ENCODE data around the gene SORCS1. TPM values are rescaled to one million over a fixed set of nuclear protein-coding genes. Genes with fewer than 3 reads are reported as not detected.
A peak's percentile ranks its signal among the peaks of the same experiment; 100 is the strongest.

SORCS1 gene
- total RNA-seq, 2 donors from 2014 or later = 0.23 to 14.4 TPM

DNA sequence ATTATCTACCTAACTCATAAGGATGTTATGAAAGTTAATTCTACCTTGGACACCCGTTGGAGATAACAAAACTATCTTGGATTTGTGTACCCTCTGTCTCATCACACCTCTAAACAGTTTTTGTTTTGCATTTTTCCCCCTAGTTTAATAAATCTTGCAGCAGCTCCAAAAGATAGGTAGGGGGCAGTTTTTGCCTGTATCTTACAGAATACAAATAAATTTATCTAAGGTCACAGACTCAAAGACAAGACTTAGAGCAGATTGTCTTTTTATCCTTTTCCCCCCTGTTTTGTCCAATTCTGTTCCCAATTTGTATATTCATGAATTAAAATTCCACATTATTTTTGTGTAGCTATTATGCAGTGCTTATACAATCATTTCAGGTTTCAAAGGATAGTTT, 5.0 kb upstream of the SORCS1 start:
- Histone ChIP-seq H3K27ac (no peak overlapping the region), H3K36me3 (no peaks in the 10 kb centered on the region), H3K4me1 (replicated peaks) (no peaks in the 10 kb centered on the region), H3K9me3 (no peaks in the 10 kb centered on the region), H3K4me3 (no peak overlapping the region), H3K27me3 (replicated peaks; ENCODE audit: insufficient read depth) (peaks cover 3% of the 10 kb centered on the region)
- intact Hi-C loops (cut with DNase I) = no loop called here
- TF ChIP-seq POLR2AphosphoS5 (IDR thresholded peaks at IDR 0.05) = no peak
- TF ChIP-seq, protein P1, sequence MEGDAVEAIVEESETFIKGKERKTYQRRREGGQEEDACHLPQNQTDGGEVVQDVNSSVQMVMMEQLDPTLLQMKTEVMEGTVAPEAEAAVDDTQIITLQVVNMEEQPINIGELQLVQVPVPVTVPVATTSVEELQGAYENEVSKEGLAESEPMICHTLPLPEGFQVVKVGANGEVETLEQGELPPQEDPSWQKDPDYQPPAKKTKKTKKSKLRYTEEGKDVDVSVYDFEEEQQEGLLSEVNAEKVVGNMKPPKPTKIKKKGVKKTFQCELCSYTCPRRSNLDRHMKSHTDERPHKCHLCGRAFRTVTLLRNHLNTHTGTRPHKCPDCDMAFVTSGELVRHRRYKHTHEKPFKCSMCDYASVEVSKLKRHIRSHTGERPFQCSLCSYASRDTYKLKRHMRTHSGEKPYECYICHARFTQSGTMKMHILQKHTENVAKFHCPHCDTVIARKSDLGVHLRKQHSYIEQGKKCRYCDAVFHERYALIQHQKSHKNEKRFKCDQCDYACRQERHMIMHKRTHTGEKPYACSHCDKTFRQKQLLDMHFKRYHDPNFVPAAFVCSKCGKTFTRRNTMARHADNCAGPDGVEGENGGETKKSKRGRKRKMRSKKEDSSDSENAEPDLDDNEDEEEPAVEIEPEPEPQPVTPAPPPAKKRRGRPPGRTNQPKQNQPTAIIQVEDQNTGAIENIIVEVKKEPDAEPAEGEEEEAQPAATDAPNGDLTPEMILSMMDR (IDR thresholded peaks at IDR 0.05) = no peak
- TF ChIP-seq POLR2A (IDR thresholded peaks at IDR 0.05) = no peak
- WGBS = 57% methylated on average over 1 of the region's 1 CpG
- DNase-seq (ENCODE audit: low spot score) = no peak

DNA sequence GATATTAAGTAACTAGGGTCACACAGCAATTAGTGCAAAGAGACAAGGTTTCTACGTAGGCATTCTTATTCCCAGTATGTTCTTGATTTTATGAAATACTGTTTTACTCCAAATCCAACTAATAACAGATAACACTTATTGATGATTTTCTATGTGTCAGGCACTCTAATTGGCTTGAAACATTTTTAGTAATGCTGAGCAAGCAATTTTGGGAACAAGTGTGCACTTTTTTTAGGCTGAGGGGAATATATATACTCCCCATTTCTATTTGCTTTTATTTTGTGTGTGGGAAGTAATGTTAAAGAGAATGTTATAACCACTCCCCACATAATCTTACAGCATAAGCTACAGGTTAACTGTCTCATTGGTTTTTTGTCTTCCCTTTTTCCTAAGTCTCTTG, 4.2 kb upstream of the SORCS1 start:
- TF ChIP-seq POLR2A (IDR thresholded peaks at IDR 0.05) = no peak
- no peak for TF ChIP-seq POLR2AphosphoS5 (IDR thresholded peaks at IDR 0.05)
- TF ChIP-seq, protein P1 (IDR thresholded peaks at IDR 0.05) = no peak
- no peak overlapping the region for H3K4me3 ChIP-seq
- no peaks in the 10 kb centered on the region for H3K4me1 ChIP-seq (replicated peaks)
- 92% methylated on average over 1 of the region's 1 CpG for WGBS
- no peaks in the 10 kb centered on the region for H3K9me3 ChIP-seq
- no peak overlapping the region for H3K27ac ChIP-seq
- H3K36me3 ChIP-seq = no peaks in the 10 kb centered on the region
- intact Hi-C loops (cut with DNase I) = no loop called here
- H3K27me3 ChIP-seq (replicated peaks; ENCODE audit: insufficient read depth) = peaks cover 10% of the 10 kb centered on the region
- no peak for DNase-seq (ENCODE audit: low spot score)

DNA sequence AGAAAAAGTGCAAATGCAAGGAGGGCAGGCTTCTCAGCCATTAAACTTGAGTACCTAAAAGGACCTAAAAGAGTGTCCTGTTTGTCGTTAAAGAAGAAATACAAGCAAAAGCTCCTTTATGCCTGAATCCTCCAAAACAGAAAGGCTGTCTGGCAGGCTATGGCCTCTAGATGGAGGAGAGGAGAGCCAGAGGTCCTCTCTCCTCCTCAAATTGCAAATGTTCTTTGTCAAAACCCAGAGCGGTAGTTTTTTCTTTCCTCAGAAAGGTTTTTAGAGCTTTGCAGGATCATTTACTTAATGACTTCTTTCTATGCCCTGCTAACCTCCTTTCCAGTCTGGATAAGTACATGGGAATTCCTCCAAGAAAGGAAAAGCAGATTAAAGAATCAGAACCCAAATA, 1.9 kb upstream of the SORCS1 start:
- Histone ChIP-seq H3K9me3 (no peaks in the 10 kb centered on the region), H3K27ac (no peak overlapping the region), H3K4me1 (replicated peaks) (no peaks in the 10 kb centered on the region), H3K36me3 (no peaks in the 10 kb centered on the region), H3K27me3 (replicated peaks; ENCODE audit: insufficient read depth) (peaks cover 11% of the 10 kb centered on the region), H3K4me3 (no peak overlapping the region)
- 36% methylated on average over 2 of the region's 2 CpGs for WGBS
- intact Hi-C loops (cut with DNase I) = no loop called here
- no peak for DNase-seq (ENCODE audit: low spot score)
- TF ChIP-seq POLR2A (IDR thresholded peaks at IDR 0.05) (no peak), POLR2AphosphoS5 (IDR thresholded peaks at IDR 0.05) (no peak)
- TF ChIP-seq, protein P1 (IDR thresholded peaks at IDR 0.05) = no peak

DNA sequence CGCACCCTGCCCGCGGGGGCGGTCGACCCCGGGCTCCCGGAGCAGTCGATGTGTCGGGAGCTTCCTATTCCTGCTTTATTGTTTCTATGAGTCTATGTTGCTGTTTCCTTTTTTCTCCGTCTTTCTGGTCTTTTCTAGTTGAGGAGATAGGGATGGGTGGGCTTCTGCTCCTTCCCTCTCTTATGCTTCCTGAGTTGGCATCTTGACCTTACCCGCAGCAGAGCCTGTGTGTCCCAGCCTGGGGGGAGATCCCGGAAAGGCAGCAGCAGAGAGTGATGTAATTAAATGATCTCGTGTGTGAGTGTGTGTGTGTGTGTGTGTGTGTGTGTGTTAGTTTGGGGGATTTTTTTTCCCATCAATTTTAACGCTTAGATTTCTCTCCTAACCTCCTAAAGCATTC, 486 bp upstream of the SORCS1 start:
- 3% methylated on average over 14 of the region's 14 CpGs for WGBS
- H3K27me3 ChIP-seq (replicated peaks; ENCODE audit: insufficient read depth) = peaks cover 11% of the 10 kb centered on the region
- H3K4me1 ChIP-seq (replicated peaks) = no peaks in the 10 kb centered on the region
- H3K36me3 ChIP-seq = no peaks in the 10 kb centered on the region
- H3K9me3 ChIP-seq = no peaks in the 10 kb centered on the region
- H3K27ac ChIP-seq = no peak overlapping the region
- TF ChIP-seq POLR2A (IDR thresholded peaks at IDR 0.05) (no peak), POLR2AphosphoS5 (IDR thresholded peaks at IDR 0.05) (no peak)
- TF ChIP-seq, protein P1 (IDR thresholded peaks at IDR 0.05) = no peak
- H3K4me3 ChIP-seq = peak overlapping the region; percentile 13 to 16
- intact Hi-C loops (cut with DNase I) = no loop called here
- DNase-seq (ENCODE audit: low spot score) = no peak

DNA sequence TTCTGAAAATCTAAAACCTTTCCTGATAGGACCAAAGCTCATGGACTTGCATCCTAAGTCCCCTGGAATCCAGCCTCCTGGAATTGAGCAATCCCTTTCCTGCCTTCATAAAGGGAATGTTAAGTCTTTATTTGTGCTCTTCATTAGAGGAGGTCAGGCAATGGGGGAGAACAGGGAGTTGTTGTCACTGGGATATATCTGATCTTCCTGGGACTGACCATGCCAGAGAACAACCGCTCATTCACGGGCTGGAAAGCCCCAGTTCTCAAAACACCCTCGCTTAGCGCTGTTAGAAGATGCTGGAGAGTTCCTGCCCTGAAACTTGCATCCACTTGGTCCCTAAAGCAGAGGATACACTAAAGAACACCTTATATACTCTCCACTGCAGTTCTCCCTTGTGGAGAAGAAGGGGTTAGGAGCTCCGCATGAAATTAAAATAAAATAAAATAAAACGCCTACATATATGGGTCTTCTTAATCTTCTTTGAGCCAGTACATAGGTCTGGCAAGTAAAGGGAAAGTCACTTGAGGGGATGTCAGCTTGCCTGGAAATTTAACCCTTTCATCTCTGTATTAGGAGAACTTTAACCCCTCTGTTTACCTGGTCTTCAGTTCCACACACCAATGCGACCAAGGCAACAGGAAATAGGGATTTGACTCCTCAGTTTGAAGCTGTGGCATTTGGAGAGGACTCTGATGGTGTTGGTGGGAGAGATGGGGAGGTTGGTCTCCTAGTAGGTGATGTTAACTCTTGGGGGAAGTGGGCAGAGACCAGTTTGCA, 1.2 kb downstream of the SORCS1 start:
- Histone ChIP-seq H3K9me3 (no peaks in the 10 kb centered on the region), H3K27ac (no peak overlapping the region), H3K27me3 (replicated peaks; ENCODE audit: insufficient read depth) (peaks cover 11% of the 10 kb centered on the region), H3K36me3 (no peaks in the 10 kb centered on the region), H3K4me1 (replicated peaks) (no peaks in the 10 kb centered on the region), H3K4me3 (no peak overlapping the region)
- intact Hi-C loops (cut with DNase I) = no loop called here
- WGBS = 11% methylated on average over 7 of the region's 7 CpGs
- DNase-seq (ENCODE audit: low spot score) = no peak
- TF ChIP-seq POLR2AphosphoS5 (IDR thresholded peaks at IDR 0.05) (no peak), POLR2A (IDR thresholded peaks at IDR 0.05) (no peak)
- TF ChIP-seq, protein P1 (IDR thresholded peaks at IDR 0.05) = no peak

Data from prostate gland (tissue), 2 donors.